Stimulated activated CD8-positive, alpha-beta memory T cell treated with anti-CD3 and anti-CD28 coated beads, Interleukin-2, amount 100 ng/mL, for 48 hours (primary cell): ENCODE data around the gene ABHD17A.

Source experiments
- DNase-seq, 2 donors: peaks; one replicate each; pipeline ENCODE4 v3.0.0-alpha.2; 2020; ENCODE audit warnings: low read depth in 2 of 2

Gene ABHD17A

DNA sequence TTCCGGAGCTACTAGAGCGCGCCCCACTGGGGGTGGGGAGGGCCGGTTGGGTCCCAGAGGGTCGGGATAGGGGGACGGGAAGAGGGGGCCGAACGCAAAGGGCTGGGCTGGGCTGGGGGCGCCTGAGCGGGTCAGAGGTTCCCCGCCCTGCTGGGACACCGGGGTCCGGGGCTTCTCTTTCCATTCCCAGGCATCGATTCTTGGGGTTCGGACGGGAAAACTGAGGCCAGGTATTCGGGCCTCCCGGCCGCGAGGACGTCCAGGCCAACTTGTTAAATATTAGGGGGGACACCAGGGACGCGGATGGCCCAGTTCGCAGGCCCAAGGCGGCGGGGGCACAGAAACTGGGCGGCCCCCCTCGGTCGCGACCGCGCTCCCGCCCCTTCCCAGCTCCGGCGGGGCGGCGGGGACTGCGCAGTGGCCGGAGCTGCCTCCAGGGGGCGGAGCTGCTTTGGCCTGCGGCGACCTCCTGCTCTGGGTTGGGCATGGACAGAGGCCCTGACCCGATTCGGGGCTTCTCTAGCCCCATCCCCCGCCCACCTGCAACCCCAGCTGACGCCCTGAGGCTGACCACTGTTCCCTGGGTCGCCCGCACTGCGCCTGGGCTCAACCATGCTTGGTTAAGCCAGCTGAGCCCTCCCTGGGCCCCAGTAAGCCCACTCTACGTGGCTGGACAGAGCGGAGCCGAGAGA is 20.7 kb downstream of the ABHD17A start:
- DNase-seq, result peak; percentile 59 to 62

DNA sequence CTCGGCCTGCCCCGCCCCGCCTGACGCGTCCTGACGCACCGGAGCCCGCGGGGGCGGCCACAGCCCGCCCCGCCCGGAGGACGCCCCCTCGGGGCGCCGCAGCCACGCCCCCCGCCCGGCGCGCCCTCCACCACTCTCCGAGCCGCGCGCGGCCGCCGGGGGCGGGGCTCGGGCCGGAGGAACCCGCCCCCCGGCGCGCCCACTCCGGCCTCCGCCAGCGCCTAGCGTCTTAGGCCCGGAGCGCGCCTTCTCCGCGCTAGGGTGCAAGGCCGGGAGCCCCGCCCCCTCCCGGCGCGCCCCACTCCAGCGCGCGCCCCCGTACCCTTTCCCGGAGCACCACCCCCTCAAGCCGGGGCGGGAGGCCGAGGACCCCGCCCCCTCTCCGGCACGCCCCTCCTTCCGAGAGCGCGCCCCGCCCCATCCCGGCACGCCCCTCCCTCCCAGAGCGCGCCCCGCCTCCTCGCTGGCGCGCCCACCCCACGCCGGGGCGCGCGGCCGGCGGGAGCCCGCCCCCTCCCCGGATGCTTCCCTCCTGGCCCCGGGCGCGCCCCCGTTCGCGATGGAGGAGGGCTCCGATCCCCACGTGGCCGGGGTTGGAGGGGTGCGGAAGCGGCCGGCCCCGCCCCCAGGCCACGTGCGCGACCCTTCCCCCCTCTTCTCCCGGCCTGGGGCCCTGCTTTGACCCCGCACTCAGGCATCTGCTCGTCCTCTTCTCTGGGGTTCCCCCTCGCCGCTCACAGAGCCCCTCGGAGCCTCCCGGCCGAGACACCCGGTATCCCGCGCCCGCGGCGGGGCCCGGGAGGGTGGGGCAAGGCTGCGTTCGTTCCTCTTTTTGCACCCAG is 21.4 kb downstream of the ABHD17A start:
- peak; percentile 90 to 96 for DNase-seq

DNA sequence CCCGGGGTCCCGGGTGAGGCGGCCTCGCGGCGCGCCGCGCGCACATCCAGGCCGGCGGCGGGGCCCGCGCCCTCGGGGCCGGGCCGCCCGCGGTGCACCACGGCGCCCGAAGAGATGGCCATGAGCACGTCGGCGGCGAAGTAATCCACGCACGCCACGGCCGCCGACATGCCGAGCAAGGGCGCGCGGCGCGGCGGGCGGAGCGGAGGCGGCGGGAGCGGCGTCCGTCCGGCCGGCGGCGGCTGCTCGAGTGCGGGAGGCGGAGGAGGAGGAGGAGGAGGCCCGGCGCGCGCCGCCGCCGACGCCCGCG is 22.0 kb downstream of the ABHD17A start, which contains the start of gene KLF16:
TSS of gene KLF16 (minus strand) at position 252 of the 310 bp plus-strand sequence. CDS start at position 170, 82 bp downstream.
- DNase-seq, result no peak

DNA sequence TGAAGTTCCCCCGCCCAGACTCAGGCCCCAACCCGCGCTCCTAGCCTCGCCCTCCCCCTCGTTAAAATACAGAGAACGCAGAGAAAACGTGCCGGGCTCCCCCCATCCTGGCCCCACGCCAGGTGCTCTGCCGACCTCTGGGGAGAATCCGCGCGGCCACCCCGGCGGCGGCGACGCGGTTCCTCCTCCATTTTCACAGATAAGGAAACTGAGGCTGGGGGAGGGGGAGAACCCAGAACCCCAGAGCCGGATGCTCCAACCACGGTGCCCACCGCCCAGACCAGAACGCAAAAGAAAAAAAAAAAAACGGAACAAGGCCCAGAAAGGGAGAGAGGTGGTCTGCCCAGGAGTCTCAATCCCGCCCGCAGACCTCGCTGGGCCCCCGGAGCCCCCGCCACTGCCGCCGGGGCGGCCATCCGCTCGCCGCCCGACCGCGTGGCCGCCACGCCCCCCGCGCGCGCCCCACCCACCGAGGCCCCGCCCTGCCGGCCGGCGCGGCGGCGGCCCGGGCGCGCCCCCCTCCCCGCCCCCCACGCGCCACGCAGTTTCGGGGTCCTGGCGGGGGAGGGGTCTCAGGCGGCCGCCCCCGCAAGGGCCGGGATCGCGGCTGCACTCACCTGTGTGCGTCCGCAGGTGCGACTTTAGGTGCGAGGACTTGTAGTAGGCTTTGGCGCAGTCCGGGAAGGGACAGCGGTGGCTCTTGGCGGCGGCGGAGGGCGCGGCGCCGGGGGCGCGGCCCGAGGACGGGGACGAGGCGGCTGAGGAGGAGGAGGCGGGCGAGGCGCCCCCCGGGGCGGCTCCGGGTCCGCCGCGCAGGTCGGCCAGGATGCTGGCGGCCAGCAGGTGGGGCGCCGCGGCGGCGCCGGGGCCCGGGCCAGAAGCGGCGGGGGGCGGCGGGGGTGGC is 22.6 kb downstream of the ABHD17A start:
- DNase-seq, result peak in 1 of 2 donors; percentile 55

DNA sequence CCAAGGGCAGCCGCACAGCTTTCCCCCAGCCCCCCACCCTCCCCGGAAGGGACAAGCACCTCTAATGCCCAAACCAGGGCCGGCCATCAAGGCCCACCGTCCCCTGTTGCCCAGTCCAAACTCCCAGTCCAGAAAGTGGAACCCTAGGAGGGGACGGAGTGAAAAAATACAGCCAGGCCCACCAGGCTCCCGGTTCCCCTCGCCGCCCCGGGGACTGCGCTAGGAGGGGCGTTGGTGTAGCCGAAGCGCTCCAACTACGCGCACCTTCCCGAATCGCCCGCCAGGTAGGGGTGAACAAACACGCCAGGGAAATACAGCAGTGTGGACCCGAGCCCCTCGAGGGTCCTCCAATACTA is 23.2 kb downstream of the ABHD17A start:
- DNase-seq, result no peak

DNA sequence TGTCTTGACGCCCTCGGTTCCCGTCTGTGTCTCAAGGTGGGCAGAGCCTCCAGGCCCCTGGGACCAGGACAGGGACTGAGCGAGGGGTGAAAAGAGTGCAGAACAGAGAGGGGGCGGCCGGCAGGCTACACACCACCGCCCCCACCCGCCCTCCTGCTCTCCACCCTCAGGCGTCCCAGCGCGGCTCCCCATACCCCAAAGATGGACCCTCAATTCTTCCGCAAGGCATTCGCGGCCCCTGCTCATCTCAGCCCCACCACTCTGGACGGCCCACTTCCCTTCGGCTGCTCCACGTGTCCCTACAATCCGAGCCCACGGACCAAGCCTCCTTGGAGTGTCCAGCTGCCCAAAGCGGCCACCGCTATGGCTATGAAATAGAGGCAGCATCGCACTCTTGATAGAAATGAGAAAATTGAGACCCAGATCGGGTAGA is 23.7 kb downstream of the ABHD17A start:
- no peak for DNase-seq

DNA sequence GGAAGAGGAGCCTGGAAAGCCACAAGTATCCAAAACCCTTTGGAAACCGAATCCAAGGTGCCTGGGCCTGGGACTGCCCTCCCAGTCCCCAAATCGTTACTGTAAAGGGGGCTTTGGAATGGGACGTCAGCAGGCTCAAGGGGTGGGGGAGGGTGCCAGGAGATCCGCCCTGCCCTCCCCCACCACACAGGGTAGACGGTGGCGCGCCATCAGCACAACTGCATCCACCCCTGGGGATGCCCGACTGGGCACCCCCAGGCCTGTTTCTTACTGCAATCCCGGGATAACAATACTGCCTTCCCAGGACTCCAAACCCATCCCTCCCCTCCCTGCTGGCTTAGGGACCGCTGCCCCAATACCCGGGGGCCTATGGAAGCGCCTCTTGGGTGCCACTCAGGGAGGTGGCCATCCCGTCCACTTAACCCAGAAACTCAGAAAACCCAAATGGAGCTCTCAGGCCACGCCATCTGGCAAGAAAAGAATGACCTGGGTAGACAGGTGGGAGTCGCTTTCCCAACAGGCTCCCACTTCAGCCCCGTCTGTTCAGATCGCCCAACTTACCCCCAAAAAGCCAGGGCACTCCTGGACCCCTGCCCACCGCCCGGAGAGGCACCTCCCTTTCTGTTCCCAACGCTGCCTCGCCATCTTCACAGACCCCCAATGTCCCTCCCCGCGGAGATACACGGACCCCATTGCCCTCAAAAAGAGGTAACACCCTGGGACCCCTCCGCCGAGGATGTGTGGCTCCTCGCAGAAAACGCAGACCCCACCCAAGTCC is 24.3 kb downstream of the ABHD17A start:
- DNase-seq, result no peak

DNA sequence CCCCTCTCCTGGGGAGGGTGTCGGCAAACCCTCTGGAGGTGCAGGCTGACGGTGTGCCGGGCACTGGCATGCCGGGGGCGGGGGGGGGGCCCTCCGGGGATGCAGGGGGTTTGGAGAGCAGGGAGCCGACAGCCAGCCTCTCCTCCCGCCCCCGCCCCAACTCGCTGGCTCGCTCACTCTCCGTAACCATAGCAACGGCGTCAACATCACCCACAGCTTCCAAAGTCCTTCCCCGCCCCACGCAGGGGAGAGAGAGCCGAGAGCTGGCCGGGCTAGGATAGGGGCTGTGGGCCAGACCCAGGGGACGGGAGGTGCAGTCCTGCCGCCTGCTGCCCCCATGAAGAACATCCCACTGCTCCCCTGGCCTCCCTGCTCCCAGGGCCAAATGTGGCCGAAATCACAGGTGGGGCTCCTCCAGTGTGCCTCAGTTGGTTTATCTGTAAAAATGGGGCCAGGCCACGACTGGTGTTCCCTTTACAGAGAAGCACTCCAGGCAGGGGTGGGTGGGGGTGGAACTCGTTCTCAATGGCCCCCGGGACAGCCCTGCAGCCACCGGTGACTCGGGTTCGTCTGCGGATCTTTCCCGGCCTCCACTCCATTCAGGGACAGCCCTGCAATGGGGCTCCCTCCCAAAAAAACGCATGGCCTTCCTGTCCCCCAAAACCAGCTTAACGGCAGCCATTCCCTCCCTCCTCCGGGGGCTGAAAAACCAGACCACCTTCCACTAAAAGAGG is 25.1 kb downstream of the ABHD17A start:
- no peak for DNase-seq

DNA sequence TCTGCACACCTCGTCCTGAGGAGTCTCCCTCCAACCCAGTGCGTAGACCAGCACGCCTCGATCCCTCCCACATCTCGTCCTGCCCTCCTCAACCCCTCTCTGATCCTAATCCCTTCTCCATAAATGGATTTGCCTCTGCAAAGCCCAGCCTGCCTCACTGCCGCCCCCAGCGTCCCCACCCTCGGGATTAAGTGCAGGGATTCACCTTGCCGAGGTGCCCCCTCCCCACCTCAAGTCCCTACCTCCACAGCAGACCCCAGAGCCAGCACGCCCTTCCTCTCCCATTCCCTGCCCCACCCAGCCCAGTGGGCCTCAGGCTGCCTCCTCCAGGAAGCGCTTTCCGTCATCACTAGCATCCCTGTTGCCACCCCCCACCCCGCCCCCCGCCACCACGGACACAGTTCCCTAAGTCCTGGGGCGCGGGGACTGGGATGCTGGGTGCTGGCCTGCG is 25.9 kb downstream of the ABHD17A start:
- no peak for DNase-seq

DNA sequence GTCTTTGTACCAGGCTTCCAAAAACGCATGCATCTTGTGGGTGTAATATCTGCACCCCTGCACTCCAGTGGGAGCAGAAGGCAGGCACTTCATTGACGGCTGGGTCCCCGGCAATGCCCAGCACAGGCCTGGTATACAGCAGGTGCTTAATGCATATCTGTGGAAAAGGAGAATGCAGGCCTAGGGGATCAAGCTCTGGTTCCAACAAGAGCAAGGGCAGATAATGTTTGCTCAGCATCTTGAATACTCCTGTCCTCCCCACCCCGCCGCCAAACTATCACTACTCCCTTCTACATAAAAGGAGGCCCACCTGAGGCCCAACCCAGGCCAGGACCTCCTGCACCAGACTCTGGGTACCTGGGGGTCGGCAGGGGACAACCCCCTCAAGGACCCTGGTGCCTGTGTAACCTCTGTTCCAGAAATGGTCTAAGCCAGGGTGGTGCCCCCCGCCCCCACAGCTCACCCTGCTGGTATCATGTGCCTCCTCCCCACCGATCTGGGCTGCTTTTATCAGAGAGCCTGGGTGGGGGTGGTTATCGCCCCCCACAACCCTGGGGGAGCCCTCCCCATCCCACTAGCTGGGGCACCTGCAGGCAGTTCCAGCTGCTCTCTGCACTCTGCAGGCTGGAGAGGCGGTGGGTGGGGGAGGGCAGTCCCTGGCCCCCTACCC is 26.7 kb downstream of the ABHD17A start:
- DNase-seq, result no peak

DNA sequence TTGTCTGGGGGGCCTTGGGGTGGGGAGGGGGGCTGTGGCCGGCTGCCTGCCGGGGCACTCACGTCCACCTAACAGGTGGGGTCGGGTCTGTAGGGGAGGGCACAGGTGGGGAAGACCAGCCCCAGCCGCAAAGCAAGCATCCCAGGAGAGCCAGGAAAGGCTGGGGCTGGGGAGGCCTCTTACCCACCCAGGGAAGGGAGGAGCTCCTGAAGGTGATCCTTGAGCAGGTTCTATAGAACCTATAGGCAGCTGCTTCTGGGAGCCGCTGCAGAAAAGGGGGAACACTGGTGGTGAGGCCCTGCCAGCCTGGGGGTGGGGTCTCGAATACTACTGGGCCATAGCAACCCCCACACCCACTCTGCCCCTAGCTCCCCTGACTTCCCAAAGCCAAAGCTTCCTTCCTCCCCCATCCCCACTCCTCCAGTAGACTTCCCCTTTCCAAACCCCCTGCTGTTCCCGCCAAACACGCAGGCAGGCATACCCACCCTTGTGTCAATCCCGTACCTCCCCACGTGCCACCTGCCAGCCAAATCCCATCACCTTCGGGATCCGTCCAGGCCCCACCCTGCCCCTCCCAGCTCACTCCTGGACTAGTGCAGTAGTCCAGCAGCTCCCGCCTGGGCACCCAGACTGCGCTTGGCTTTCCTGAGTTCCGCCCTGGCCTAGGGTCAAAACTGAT is 27.5 kb downstream of the ABHD17A start:
- no peak for DNase-seq

DNA sequence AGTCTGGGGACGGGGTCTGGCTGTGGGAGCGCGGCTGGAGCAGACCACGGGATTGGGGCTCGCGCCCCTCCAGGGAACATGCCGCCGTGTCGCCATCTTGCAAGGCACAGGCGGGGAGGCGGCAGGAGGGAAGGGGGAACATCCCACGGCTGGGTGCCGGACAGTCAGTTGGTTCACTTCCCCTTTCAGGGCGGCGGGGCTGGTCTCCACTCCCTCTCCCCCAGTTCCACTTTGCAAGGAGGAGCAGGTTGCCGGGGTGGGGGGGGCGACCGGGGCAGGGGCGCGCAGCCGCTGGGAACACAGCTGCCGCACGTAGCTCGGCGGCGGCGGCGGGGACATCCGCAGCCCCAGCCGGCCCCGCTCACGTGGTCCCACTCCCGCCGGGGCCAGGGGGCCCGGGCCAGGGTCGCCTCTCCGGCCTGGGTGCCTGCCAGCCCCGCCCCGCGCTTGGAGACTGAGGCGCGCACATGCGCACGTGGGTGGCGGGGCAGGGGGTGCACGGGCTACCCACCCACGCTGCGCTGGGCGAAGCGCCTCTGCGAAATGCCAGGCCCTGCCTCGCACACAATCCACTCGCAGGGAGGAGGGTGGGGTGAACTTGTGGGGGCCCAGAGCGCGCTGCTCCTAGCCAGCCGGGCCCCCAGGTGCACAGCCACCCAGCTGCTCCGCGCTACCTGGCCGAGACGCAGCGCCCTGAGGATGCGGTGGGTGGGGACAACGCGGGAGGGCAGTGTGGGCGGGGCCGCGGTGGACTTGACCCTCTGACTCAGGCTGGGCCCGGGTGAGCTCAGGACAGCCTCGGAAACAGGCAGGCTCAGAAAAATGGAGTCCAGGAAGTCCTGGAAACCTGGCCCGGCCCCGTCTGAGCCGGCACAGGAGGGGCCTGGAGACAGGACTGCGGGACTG is 28.3 kb downstream of the ABHD17A start:
- peak; percentile 50 to 55 for DNase-seq

DNA sequence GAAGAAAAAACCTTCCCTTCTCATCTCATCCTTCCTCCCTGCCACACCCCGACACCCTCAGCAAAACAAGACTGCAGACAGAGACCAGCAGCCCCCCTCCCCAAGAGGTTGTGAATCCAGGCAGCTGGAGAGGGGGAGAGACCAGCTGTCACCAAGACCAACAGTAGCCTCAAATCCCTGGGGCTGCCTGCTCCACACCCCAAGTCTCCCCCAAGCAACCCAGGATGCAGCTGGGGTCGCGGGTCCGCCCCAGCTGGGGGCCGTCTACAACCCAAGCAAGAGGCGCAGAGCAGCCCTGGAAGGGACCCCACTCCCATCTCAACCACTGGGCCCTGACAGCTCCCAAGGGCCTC is 29.0 kb downstream of the ABHD17A start:
- no peak for DNase-seq

DNA sequence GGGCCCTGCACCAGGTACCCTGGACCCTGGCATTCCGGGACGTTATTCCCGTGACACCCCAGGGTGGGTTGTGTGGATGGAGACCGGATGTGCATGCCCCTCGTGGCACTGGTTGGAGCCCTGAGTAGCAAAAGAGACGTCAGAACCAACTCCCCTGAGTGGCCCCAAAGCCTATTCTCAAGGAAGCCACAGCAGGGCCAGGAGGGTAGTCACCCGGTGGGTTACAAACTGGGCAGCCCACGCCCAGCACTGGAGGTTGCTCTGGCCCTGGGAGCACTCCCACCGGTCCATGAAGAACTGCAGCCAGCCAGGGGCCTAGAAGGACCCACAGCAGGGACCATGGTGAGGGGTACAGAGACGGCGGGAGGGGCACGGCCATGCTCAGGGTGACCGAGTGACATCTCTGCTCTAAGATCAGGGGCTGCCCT is 29.5 kb downstream of the ABHD17A start:
- no peak for DNase-seq

DNA sequence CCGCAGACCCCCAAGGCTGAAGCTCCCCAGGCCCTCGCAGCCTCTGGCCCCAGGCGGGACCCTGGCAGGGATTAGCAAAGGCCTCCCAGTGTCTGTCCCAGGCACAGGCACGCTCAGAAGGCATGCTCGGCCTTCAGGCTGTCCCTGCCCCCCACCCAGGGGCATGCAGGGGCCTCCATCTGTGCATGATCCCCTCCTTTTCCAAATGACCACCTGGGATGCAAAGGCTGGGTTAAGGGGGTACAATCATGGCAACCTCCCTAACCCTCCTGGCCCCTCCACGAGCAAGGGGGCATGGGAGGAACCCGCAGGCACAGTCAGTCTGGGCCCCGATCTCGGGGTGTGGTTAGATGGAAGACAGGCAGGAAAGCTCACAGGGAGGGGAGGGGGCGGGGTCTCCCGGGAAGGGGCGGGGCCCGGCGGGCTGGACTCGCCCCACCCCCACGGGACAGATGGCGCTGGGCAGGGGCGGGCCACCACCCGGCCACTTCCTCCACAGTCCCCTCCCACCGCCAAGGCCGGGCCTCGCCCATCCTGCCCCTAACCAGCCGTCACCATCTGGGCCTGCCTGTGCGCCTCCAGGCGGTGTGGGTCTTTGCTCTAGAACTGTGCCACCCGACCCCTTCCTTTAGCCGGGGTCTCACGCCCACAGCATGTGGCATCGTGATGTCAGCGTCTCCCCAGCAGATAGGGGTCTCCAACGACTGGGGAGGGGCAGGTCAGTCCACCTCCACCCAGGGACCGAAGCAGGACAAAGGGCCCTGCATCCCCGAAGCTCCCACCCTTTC is 30.1 kb downstream of the ABHD17A start:
- DNase-seq, result peak; percentile 78 to 82

DNA sequence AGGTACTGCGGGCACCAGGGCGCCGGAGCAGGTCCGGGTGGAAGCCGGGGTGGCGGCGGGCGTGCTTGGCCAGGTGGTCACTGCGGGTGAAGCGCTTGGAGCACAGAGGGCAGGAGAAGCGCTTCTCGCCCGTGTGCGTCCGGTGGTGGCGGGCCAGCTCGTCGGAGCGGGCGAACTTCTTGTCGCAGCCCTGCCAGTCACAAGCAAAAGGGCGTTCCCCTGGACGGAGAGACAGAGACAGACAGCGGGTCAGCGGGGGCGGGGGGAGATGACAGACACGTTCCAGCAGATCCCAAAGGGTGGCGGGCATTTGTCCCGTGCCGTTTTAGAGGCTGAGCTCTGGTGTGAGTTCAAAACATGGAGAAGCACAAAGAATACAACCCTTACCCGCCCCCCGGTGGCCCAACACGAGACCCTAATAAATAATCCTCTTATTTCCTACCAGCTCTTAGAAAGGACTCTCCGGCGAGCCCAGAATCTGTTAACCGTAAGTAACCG is 30.7 kb downstream of the ABHD17A start:
- DNase-seq, result no peak

DNA sequence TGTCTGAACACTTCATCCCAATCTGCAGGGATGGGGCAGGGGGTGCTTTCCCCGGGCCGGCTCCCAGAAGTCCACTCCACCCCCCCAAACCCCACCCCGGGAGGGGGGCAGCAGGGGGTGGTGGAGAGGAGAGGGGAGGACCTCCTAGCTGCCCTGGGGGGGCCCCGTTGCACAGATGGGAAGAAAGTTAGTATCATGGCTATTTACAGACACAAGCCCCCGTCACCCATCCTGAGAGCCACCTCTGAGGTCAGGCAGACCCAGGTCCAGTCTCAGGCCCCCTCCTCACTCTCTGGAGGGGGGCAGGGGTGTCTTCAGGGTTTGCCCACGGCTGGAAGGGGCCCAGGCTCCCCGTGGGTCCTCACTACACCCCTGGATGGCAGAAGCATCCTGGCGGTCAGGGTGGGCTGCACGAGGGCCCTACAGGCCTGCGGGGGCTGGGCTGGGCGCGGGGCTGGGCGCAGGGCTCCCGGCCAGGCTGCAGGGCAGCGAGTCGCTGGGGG is 31.2 kb downstream of the ABHD17A start:
- DNase-seq, result no peak
